H1 (cell line): ENCODE results near the gene ATOH1. TPM values are rescaled to one million over a fixed set of nuclear protein-coding genes. Genes with fewer than 3 reads are reported as not detected.

Experiments used
- CTCF ChIA-PET: fragments of 300-600 bp; sonication (Branson Sonifier 250); formaldehyde crosslinking; loops from one replicate; lab custom pipeline; 2021; ENCODE audit not compliant: partially characterized antibody; lab: Charles Lee
- POLR2A ChIA-PET: fragments of 300-600 bp; sonication (Branson Sonifier 250); formaldehyde crosslinking; loops from one replicate; lab custom pipeline; 2021; ENCODE audit warnings: inconsistent platforms; ENCODE audit not compliant: partially characterized antibody; lab: Charles Lee
- DNase-seq, 2 experiments: peaks; one replicate each; pipeline versions ENCODE4 v3.0.0 to v3.0.0-alpha.2; 2010 to 2022; ENCODE audit warnings: low spot score in 2 of 2, low read depth in 1 of 2, mixed read lengths in 1 of 2
- FAIRE-seq: peaks from 2 replicates; lab custom pipeline; 2011; peaks lifted over from hg19 to GRCh38; lab: Jason Lieb, UNC
- H2AFZ ChIP-seq: 2 replicates; pipeline ENCODE4 v1.8.1; 2012; ENCODE audit warnings: low read length, inconsistent platforms
- H2AK5ac ChIP-seq: 2 replicates; pipeline ENCODE4 v1.6.1; 2013; ENCODE audit warnings: low read depth, low read length
- H2BK120ac ChIP-seq: replicated peaks from 2 replicates; pipeline ENCODE3; 2013; ENCODE audit warnings: low read depth, low read length, inconsistent platforms
- H2BK12ac ChIP-seq: 2 replicates; pipeline ENCODE4 v1.6.1; 2013; ENCODE audit warnings: low read depth, low read length
- H2BK15ac ChIP-seq: 2 replicates; pipeline ENCODE4 v1.6.1; 2013; ENCODE audit warnings: low read length
- H2BK20ac ChIP-seq: 2 replicates; pipeline ENCODE4 v1.6.1; 2013; ENCODE audit warnings: low read length
- H2BK5ac ChIP-seq: 2 replicates; pipeline ENCODE4 v1.6.1; 2013; ENCODE audit warnings: low read depth, low read length
- H3K14ac ChIP-seq: 2 replicates; pipeline ENCODE4 v1.6.1; 2013; ENCODE audit warnings: inconsistent platforms; ENCODE audit not compliant: insufficient read length
- H3K18ac ChIP-seq: 2 replicates; pipeline ENCODE4 v1.6.1; 2013; ENCODE audit warnings: low read length; ENCODE audit errors: extremely low read depth
- H3K23ac ChIP-seq: 2 replicates; pipeline ENCODE4 v1.6.1; 2013; ENCODE audit warnings: inconsistent platforms; ENCODE audit not compliant: insufficient read length
- H3K23me2 ChIP-seq: 2 replicates; pipeline ENCODE4 v1.6.1; 2013; ENCODE audit warnings: low read depth, low read length
- H3K27ac ChIP-seq: 2 replicates; pipeline ENCODE4 v1.6.1; 2011; ENCODE audit warnings: low read depth, low read length, inconsistent platforms
- H3K27me3 ChIP-seq, 4 experiments: replicated peaks in 1 of 4; 1 replicate in 1 of 4; 2 replicates in 3 of 4; pipeline versions ENCODE4 v1.6.1 to v1.8.1; 2011 to 2013; ENCODE audit warnings: low read length in 3 of 4, mild to moderate bottlenecking in 3 of 4, inconsistent platforms in 2 of 4, mixed read lengths in 2 of 4, moderate library complexity in 1 of 4; ENCODE audit not compliant: control insufficient read depth in 3 of 4, insufficient read depth in 3 of 4; ENCODE audit errors: extremely low read depth in 1 of 4
- H3K36me3 ChIP-seq, 4 experiments: 2 replicates each; pipeline versions ENCODE4 v1.6.1 to v1.8.1; 2011 to 2013; ENCODE audit warnings: mild to moderate bottlenecking in 4 of 4, low read length in 3 of 4, moderate library complexity in 2 of 4, control low read depth in 1 of 4, inconsistent platforms in 1 of 4; ENCODE audit not compliant: insufficient read depth in 4 of 4, control insufficient read depth in 2 of 4
- H3K4ac ChIP-seq: replicated peaks from 2 replicates; pipeline ENCODE3; 2013; ENCODE audit warnings: low read length, low read depth, mixed read lengths, inconsistent platforms; ENCODE audit not compliant: insufficient read length
- H3K4me1 ChIP-seq, 4 experiments: replicated peaks in 1 of 4; 1 replicate in 1 of 4; 2 replicates in 3 of 4; pipeline versions ENCODE4 v1.6.1 to v1.8.1; 2011 to 2013; ENCODE audit warnings: low read length in 3 of 4, inconsistent platforms in 2 of 4, mixed read lengths in 1 of 4; ENCODE audit not compliant: insufficient read depth in 4 of 4, control insufficient read depth in 3 of 4
- H3K4me2 ChIP-seq, 2 experiments: 2 replicates each; pipeline versions ENCODE4 v1.6.1 to v1.8.1; 2011 to 2013; ENCODE audit warnings: low read depth in 2 of 2, low read length in 2 of 2, control low read depth in 1 of 2, inconsistent platforms in 1 of 2, mild to moderate bottlenecking in 1 of 2; ENCODE audit not compliant: insufficient read depth in 1 of 2
- H3K4me3 ChIP-seq, 4 experiments: fragments of 200-600, 300-600 bp in 1 of 4; sonication (generic), shearing (Covaris generic), sonication (Bioruptor Twin) in 1 of 4; 2 replicates each; pipeline versions ENCODE4 v1.5.1 to v1.8.1; 2011 to 2016; ENCODE audit warnings: low read length in 4 of 4, low read depth in 3 of 4, control low read depth in 2 of 4, inconsistent platforms in 2 of 4, mild to moderate bottlenecking in 2 of 4, mixed read lengths in 1 of 4, moderate library complexity in 1 of 4; ENCODE audit not compliant: insufficient read depth in 2 of 4; ENCODE audit errors: extremely low read depth in 1 of 4
- H3K56ac ChIP-seq: replicated peaks from 2 replicates; pipeline ENCODE3; 2013; ENCODE audit warnings: low read depth, mild to moderate bottlenecking, mixed read lengths, low read length, inconsistent platforms; ENCODE audit not compliant: insufficient read length
- H3K79me1 ChIP-seq: 2 replicates; pipeline ENCODE4 v1.6.1; 2013; ENCODE audit warnings: low read depth, low read length, control low read depth
- H3K79me2 ChIP-seq, 2 experiments: 2 replicates each; pipeline versions ENCODE4 v1.6.1 to v1.8.1; 2012 to 2013; ENCODE audit warnings: low read length in 2 of 2, mild to moderate bottlenecking in 2 of 2, inconsistent platforms in 1 of 2; ENCODE audit not compliant: insufficient read depth in 2 of 2, control insufficient read depth in 1 of 2
- H3K9ac ChIP-seq, 4 experiments: replicated peaks in 1 of 4; 1 replicate in 1 of 4; 2 replicates in 3 of 4; pipeline versions ENCODE4 v1.6.1 to v1.8.1; 2011 to 2013; ENCODE audit warnings: low read depth in 3 of 4, low read length in 3 of 4, control low read depth in 2 of 4, mild to moderate bottlenecking in 2 of 4, moderate library complexity in 2 of 4, inconsistent platforms in 1 of 4; ENCODE audit errors: extremely low read depth in 1 of 4
- H3K9me3 ChIP-seq, 2 experiments: 2 replicates each; pipeline versions ENCODE4 v1.6.1 to v1.8.1; 2012 to 2013; ENCODE audit warnings: mild to moderate bottlenecking in 2 of 2, moderate library complexity in 2 of 2, control low read depth in 1 of 2, inconsistent platforms in 1 of 2, low read depth in 1 of 2, low read length in 1 of 2, mixed read lengths in 1 of 2; ENCODE audit not compliant: insufficient read depth in 2 of 2
- H4K20me1 ChIP-seq, 2 experiments: replicated peaks in 1 of 2; 2 replicates each; pipeline versions ENCODE3 to v1.8.1; 2011 to 2013; ENCODE audit warnings: inconsistent platforms in 2 of 2, low read length in 2 of 2, mild to moderate bottlenecking in 1 of 2; ENCODE audit not compliant: insufficient read depth in 2 of 2, control insufficient read depth in 1 of 2
- H4K5ac ChIP-seq: 2 replicates; pipeline ENCODE4 v1.6.1; 2013; ENCODE audit warnings: low read length, low read depth, mixed read lengths, inconsistent platforms; ENCODE audit not compliant: insufficient read length
- H4K8ac ChIP-seq: 2 replicates; pipeline ENCODE4 v1.8.0; 2013; ENCODE audit warnings: mild to moderate bottlenecking, moderate library complexity, low read length, inconsistent platforms; ENCODE audit not compliant: insufficient read depth; ENCODE audit errors: extremely low read depth
- H4K91ac ChIP-seq: replicated peaks from 2 replicates; pipeline ENCODE3; 2013; ENCODE audit warnings: low read length, mixed read lengths, inconsistent platforms; ENCODE audit not compliant: insufficient read length
- BRCA1 ChIP-seq: IDR thresholded peaks from 2 replicates; pipeline ENCODE4 v1.6.1; 2012; ENCODE audit warnings: low read depth, low read length, improper control_type of control experiment
- NANOG ChIP-seq: IDR thresholded peaks from 2 replicates; pipeline ENCODE4 v1.6.1; 2011; ENCODE audit warnings: low read length, low read depth, mild to moderate bottlenecking, inconsistent platforms; ENCODE audit not compliant: insufficient read depth, poor library complexity, severe bottlenecking
- WGBS, 2 experiments: shearing (Covaris generic) in 1 of 2; methylation state at CpG; one replicate each; pipeline versions ENCODE4 v1.1.6 to v1.1.7; 2013 to 2015; ENCODE audit warnings: low lambda C conversion rate in 2 of 2, mixed read lengths in 2 of 2, inconsistent platforms in 1 of 2, low coverage in 1 of 2, missing lambda C conversion rate in 1 of 2; ENCODE audit not compliant: insufficient replicate concordance in 2 of 2, insufficient coverage in 1 of 2, insufficient read length in 1 of 2; ENCODE audit errors: extremely low coverage in 1 of 2, missing lambda C conversion rate in 1 of 2; 5-methylcytosine and 5-hydroxymethylcytosine counted together
- polyA plus RNA-seq, 7 experiments: library from polyadenylated mRNA; depleted of rRNA in 3 of 7; stranded (reverse) in 5 of 7; unstranded in 2 of 7; fragments of >200 nt in 5 of 7; fragments of 200-250 nt in 2 of 7; gene quantifications; 1 replicate in 5 of 7; 2 replicates in 1 of 7; 4 replicates in 1 of 7; pipeline versions ENCODE4 v1.2.1 to v1.2.3, GENCODE V29; 2011 to 2013; ENCODE audit warnings: missing spikeins in 2 of 7, mixed read lengths in 2 of 7
- total RNA-seq: library from RNA; stranded (reverse); fragmentation: NEBNext Ultra II Directional; extraction: Animal tissue kit (Norgen Biotek cat#: 25700); gene quantifications from 2 replicates; pipeline ENCODE4 v1.2.1, GENCODE V29; 2021

Gene ATOH1
- total and polyA plus RNA-seq, 2 of the 8 experiments (the other 6 are each of a cell fraction or from before 2014, with no cell fraction given): 0.12 to 0.76 TPM

DNA sequence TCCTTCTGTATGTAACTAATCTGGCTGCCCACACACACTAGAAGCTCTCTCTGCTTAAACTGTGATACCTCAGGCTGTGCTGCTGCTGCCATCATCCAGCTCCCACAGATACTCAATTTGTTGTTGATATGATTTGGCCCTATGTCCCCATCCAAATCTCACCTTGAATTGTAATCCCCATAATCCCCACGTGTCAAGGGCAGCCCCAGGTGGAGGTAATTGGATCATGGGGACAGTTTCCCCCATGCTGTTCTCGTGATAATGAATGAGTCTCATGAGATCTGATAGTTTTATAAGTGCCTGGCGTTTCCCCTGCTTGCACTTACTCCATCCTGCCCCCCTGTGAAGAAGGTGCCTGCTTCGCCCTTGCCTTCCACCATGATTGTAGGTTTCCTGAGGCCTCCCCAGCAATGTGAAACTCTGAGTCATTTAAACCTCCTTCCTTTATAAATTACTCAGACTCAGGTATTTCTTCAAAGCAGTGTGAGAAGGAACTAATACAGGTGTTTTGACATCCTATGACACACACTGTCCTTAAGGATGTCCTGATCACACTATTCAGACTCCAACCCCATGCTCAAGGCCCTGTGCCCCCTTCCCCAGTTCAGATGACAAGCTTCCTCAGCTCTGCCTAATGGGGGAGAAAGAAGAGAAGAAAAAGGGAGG lies 2.9 kb upstream of the ATOH1 start:
- no peak for DNase-seq
- H3K4me1 ChIP-seq: peaks cover 3 to 9% (median 8%) of the 10 kb centered on the region in 4 experiments; a peak in 5 of 7 replicates
- H3K9ac ChIP-seq: no peak overlapping the region
- no peak overlapping the region for H2BK120ac ChIP-seq
- no peak overlapping the region for H3K56ac ChIP-seq
- no peak overlapping the region for H4K5ac ChIP-seq
- H3K23ac ChIP-seq: no peak overlapping the region
- no peak overlapping the region for H2BK20ac ChIP-seq
- H4K91ac ChIP-seq: no peak overlapping the region
- H3K79me1 ChIP-seq: no peaks in the 10 kb centered on the region
- H4K8ac ChIP-seq: no peak overlapping the region
- H2AFZ ChIP-seq: no peak overlapping the region
- FAIRE-seq: no peak
- H2AK5ac ChIP-seq: no peak overlapping the region
- H3K14ac ChIP-seq: no peak overlapping the region
- peaks cover 0 to 4% of the 10 kb centered on the region in 2 experiments for H4K20me1 ChIP-seq
- no peak overlapping the region for H2BK5ac ChIP-seq
- H2BK12ac ChIP-seq: no peak overlapping the region
- no peak overlapping the region for H3K18ac ChIP-seq
- peaks cover 13 to 37% (median 26%) of the 10 kb centered on the region in 4 experiments for H3K27me3 ChIP-seq
- H3K27ac ChIP-seq: no peak overlapping the region
- H3K4me2 ChIP-seq: no peak overlapping the region
- 50% methylated on average over 4 of the region's 4 CpGs; no CpG with 5 or more reads in 1 of the 2 experiments for WGBS, 2 experiments
- peaks cover 26% of the 10 kb centered on the region for H3K23me2 ChIP-seq
- H3K36me3 ChIP-seq: no peaks in the 10 kb centered on the region
- no peak overlapping the region for H3K4me3 ChIP-seq
- H3K4ac ChIP-seq: no peak overlapping the region
- H3K9me3 ChIP-seq: no peaks in the 10 kb centered on the region
- ChIA-PET CTCF (interaction anchor here (1.1 to 1.6 kb wide), 3 partner anchors 12 to 46 kb away, joined by 3 to 6 read pairs (median 3); no protein-coding TSS in a partner anchor), POLR2A (interaction anchor here (1.2 to 2.0 kb wide), 2 partner anchors 8 to 26 kb away, joined by 5 read pairs; no protein-coding TSS in a partner anchor)
- H3K79me2 ChIP-seq: no peaks in the 10 kb centered on the region
- no peak overlapping the region for H2BK15ac ChIP-seq
- TF ChIP-seq NANOG (no peak), BRCA1 (no peak)
